GM12875 (cell line): ENCODE results near the gene GPR157.

Source experiments
- H3K4me3 ChIP-seq: one replicate; pipeline ENCODE4 v1.5.1; 2011; ENCODE audit warnings: low read depth, low read length, control low read depth
- CTCF ChIP-seq: IDR thresholded peaks from 2 replicates; pipeline ENCODE4 v1.5.1; 2011; ENCODE audit warnings: low read depth, mild to moderate bottlenecking, control low read depth, inconsistent platforms, low read length, moderate library complexity, borderline replicate concordance; ENCODE audit not compliant: insufficient read depth

Gene GPR157

GRCh38 chr1:9107136-9107535 is 21.8 kb downstream of the GPR157 start:
- no peak overlapping the region for H3K4me3 ChIP-seq
- no peak for TF ChIP-seq CTCF

GRCh38 chr1:9106286-9106685 is 22.6 kb downstream of the GPR157 start:
- TF ChIP-seq CTCF: no peak

GRCh38 chr1:9105336-9105867 is 23.5 kb downstream of the GPR157 start:
- no peak for TF ChIP-seq CTCF
- H3K4me3 ChIP-seq: no peak overlapping the region

More at GRCh38 chr1:9106286-9106685, 22.6 kb downstream of the GPR157 start:
- H3K4me3 ChIP-seq: no peak overlapping the region

- TF ChIP-seq CTCF: peak; percentile 79
- H3K4me3 ChIP-seq: no peak overlapping the region
Observed at GRCh38 chr1:9101510-9102146, 27.3 kb downstream of the GPR157 start.

- no peak overlapping the region for H3K4me3 ChIP-seq
- no peak for TF ChIP-seq CTCF
Observed at GRCh38 chr1:9100471-9101043, 28.3 kb downstream of the GPR157 start.

GRCh38 chr1:9099555-9099954 is 29.3 kb downstream of the GPR157 start:
- H3K4me3 ChIP-seq: no peak overlapping the region
- 0 out of 2 replicates have a peak, but pooled peaks have one; percentile 13 for TF ChIP-seq CTCF
